Measurements from ENCODE around the gene LGALS12.

GRCh38 chr11:63510360-63511047 lies 4.6 kb downstream of the LGALS12 start:
- TF ChIP-seq ARID5B (CRISPR knock-in tag; IDR thresholded peaks at IDR 0.05): no peak
- no peak for TF ChIP-seq ZNF589 (CRISPR knock-in tag; conservative IDR thresholded peaks at IDR 0.05)
- no peak for TF ChIP-seq TCF12 (IDR thresholded peaks at IDR 0.05)
- no peak for TF ChIP-seq TCF12 (CRISPR knock-in tag; IDR thresholded peaks at IDR 0.05)
- no peak for TF ChIP-seq POLR2A (IDR thresholded peaks at IDR 0.05; ENCODE audit: insufficient read depth in 1 of 2, low read depth in 2 of 2, low read length in 2 of 2)
- TF ChIP-seq JUN (CRISPR knock-in tag; IDR thresholded peaks at IDR 0.05): no peak
- no peak for TF ChIP-seq MAX (IDR thresholded peaks at IDR 0.05)
- TF ChIP-seq ELF1 (CRISPR knock-in tag; IDR thresholded peaks at IDR 0.05): no peak
- TF ChIP-seq SKIL (CRISPR knock-in tag; IDR thresholded peaks at IDR 0.05; ENCODE audit: borderline replicate concordance): no peak
- no peak for TF ChIP-seq ZNF670 (CRISPR knock-in tag; IDR thresholded peaks at IDR 0.05; ENCODE audit: borderline replicate concordance)
- no peak for TF ChIP-seq ZKSCAN8 (CRISPR knock-in tag; IDR thresholded peaks at IDR 0.05; ENCODE audit: borderline replicate concordance)
- TF ChIP-seq BHLHE40 (IDR thresholded peaks at IDR 0.05; ENCODE audit: low read length): no peak
